Caco-2 (cell line): ENCODE data around the gene HAUS7. TPM values are rescaled to one million over a fixed set of nuclear protein-coding genes. Genes with fewer than 3 reads are reported as not detected.

Experiments
- BruUV-seq: library from RNA; stranded (reverse); fragments of 400-500 nt; replicated peaks from 2 replicates; lab custom pipeline; 2021; lab: Mats Ljungman, UMichigan
- CTCF ChIA-PET: fragments of 300-600 bp; sonication (Branson Sonifier 250); formaldehyde crosslinking; loops from one replicate; lab custom pipeline; 2022; ENCODE audit warnings: antibody characterized with exemption; lab: Charles Lee
- POLR2A ChIA-PET: fragments of 300-600 bp; sonication (Branson Sonifier 250); formaldehyde crosslinking; loops from one replicate; lab custom pipeline; 2022; ENCODE audit warnings: antibody characterized with exemption; lab: Charles Lee
- DNase-seq, 2 experiments: peaks; one replicate each; pipeline versions ENCODE4 v3.0.0 to v3.0.0-alpha.2; 2020 to 2022
- H3K27me3 ChIP-seq: replicated peaks from 2 replicates; pipeline ENCODE4 v1.6.0; 2011; ENCODE audit warnings: low read length; ENCODE audit not compliant: control insufficient read depth, insufficient read depth
- H3K36me3 ChIP-seq: 2 replicates; pipeline ENCODE4 v1.5.1; 2011; ENCODE audit warnings: low read length; ENCODE audit not compliant: control insufficient read depth, insufficient read depth
- H3K4me1 ChIP-seq: fragments of 250-450 bp; sonication (Bioruptor Pico); 2 replicates; pipeline ENCODE4 v1.5.1; 2020; ENCODE audit warnings: mild to moderate bottlenecking
- H3K4me3 ChIP-seq: 2 replicates; pipeline ENCODE4 v1.5.1; 2011; ENCODE audit warnings: low read depth, mild to moderate bottlenecking, control low read depth, low read length
- H3K9me3 ChIP-seq: fragments of 250-450 bp; sonication (Bioruptor Pico); 2 replicates; pipeline ENCODE4 v1.5.1; 2020; ENCODE audit warnings: mild to moderate bottlenecking, moderate library complexity
- H3K27ac Mint-ChIP-seq: one replicate; pipeline ENCODE4 v1.8.0; 2022; ENCODE audit warnings: mixed read lengths; ENCODE audit not compliant: unreplicated experiment
- H3K27me3 Mint-ChIP-seq: one replicate; pipeline ENCODE4 v1.8.0; 2022; ENCODE audit warnings: mixed read lengths; ENCODE audit not compliant: insufficient read depth, unreplicated experiment
- H3K36me3 Mint-ChIP-seq: one replicate; pipeline ENCODE4 v1.8.0; 2022; ENCODE audit warnings: mild to moderate bottlenecking, mixed read lengths; ENCODE audit not compliant: insufficient read depth, unreplicated experiment
- H3K4me1 Mint-ChIP-seq: one replicate; pipeline ENCODE4 v1.8.0; 2022; ENCODE audit warnings: low read depth, mixed read lengths; ENCODE audit not compliant: unreplicated experiment
- H3K4me3 Mint-ChIP-seq: one replicate; pipeline ENCODE4 v1.8.0; 2022; ENCODE audit warnings: mild to moderate bottlenecking, moderate library complexity, mixed read lengths; ENCODE audit not compliant: unreplicated experiment
- H3K9me3 Mint-ChIP-seq: one replicate; pipeline ENCODE4 v1.8.0; 2022; ENCODE audit warnings: mixed read lengths; ENCODE audit not compliant: unreplicated experiment
- CTCF ChIP-seq, 2 experiments: fragments of 200-600 bp in 1 of 2; IDR thresholded peaks; 1 replicate in 1 of 2; 2 replicates in 1 of 2; pipeline versions ENCODE4 v1.5.1 to v1.8.0; 2011 to 2022; ENCODE audit warnings: antibody characterized with exemption in 1 of 2, control low read depth in 1 of 2, inconsistent platforms in 1 of 2, low read depth in 1 of 2, low read length in 1 of 2, mild to moderate bottlenecking in 1 of 2, moderate library complexity in 1 of 2; ENCODE audit not compliant: insufficient read depth in 1 of 2, severe bottlenecking in 1 of 2, unreplicated experiment in 1 of 2
- intact Hi-C: fragments of 100-400 bp; cut with micrococcal nuclease; formaldehyde crosslinking; loops from one replicate; pipeline ENCODE4 v1.10.0; 2022; ENCODE audit not compliant: unreplicated experiment
- total RNA-seq: library from RNA; stranded (reverse); gene quantifications from 2 replicates; pipeline ENCODE4 v1.2.3, GENCODE V29; 2022

The HAUS7 gene
- total RNA-seq, 1 experiment from 2014 or later: 34.0 TPM

GRCh38 chrX:153476666-153477363 lies 6.4 kb upstream of the HAUS7 start:
- CTCF ChIA-PET: no interaction called here

GRCh38 chrX:153475751-153476281 lies 5.4 kb upstream of the HAUS7 start:
- Mint-ChIP-seq H3K9me3 (no peaks in the 10 kb centered on the region), H3K36me3 (no peaks in the 10 kb centered on the region), H3K27me3 (no peaks in the 10 kb centered on the region), H3K4me1 (no peaks in the 10 kb centered on the region), H3K27ac (peak overlapping the region; percentile 28), H3K4me3 (peak overlapping the region; percentile 42)
- TF ChIP-seq CTCF (IDR thresholded peaks at IDR 0.05; ENCODE audit: insufficient read depth in 1 of 2, low read depth in 1 of 2, low read length in 1 of 2, severe bottlenecking in 1 of 2, unreplicated experiment in 1 of 2): no peak
- DNase-seq: no peak
- CTCF ChIA-PET: interaction anchor here (0.5 kb wide), 1 partner anchor 180 kb away, joined by 4 read pairs; no protein-coding TSS in a partner anchor
- H3K4me1 ChIP-seq: peaks cover 29% of the 10 kb centered on the region
- no peaks in the 10 kb centered on the region for H3K36me3 ChIP-seq
- no peak overlapping the region for H3K4me3 ChIP-seq
- no peaks in the 10 kb centered on the region for H3K9me3 ChIP-seq
- no TSS peak for BruUV-seq
- POLR2A ChIA-PET: no interaction called here
- intact Hi-C loops: no loop called here
- H3K27me3 ChIP-seq: no peaks in the 10 kb centered on the region

More at GRCh38 chrX:153476666-153477363, 6.4 kb upstream of the HAUS7 start:
- Mint-ChIP-seq H3K9me3 (no peaks in the 10 kb centered on the region), H3K4me1 (no peaks in the 10 kb centered on the region), H3K27ac (no peak overlapping the region), H3K4me3 (no peak overlapping the region), H3K36me3 (no peaks in the 10 kb centered on the region), H3K27me3 (no peaks in the 10 kb centered on the region)
- POLR2A ChIA-PET: no interaction called here
- intact Hi-C loops: no loop called here
- peaks cover 24% of the 10 kb centered on the region for H3K4me1 ChIP-seq
- DNase-seq: no peak
- no TSS peak for BruUV-seq
- H3K9me3 ChIP-seq: no peaks in the 10 kb centered on the region
- TF ChIP-seq CTCF (IDR thresholded peaks at IDR 0.05; ENCODE audit: insufficient read depth in 1 of 2, low read depth in 1 of 2, low read length in 1 of 2, severe bottlenecking in 1 of 2, unreplicated experiment in 1 of 2): no peak
- no peak overlapping the region for H3K4me3 ChIP-seq
- no peaks in the 10 kb centered on the region for H3K36me3 ChIP-seq
- no peaks in the 10 kb centered on the region for H3K27me3 ChIP-seq

DNA sequence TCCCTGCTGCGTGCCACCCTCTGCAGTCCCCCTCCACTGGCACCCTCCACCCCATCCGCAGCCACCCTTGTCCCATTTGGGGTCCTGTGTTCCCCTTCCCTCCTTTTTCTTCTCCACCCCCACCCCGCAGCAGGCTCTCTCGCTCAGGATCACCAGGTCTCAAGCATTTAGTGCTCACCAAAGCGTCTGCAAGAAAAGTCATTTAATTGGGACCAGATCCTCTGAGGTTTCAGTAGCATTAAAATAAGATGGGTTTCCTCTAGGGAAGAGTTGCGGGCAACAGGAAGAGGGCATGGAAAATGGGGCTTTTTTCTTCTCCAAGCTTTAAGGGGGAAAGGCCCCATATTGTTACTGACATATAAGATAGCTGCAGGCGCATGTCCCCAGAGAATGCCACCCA lies 4.9 kb upstream of the HAUS7 start:
- Histone ChIP-seq H3K36me3 (no peaks in the 10 kb centered on the region), H3K4me3 (peak overlapping the region; percentile 31), H3K4me1 (peaks cover 29% of the 10 kb centered on the region), H3K27me3 (no peaks in the 10 kb centered on the region), H3K9me3 (no peaks in the 10 kb centered on the region)
- Mint-ChIP-seq H3K36me3 (no peaks in the 10 kb centered on the region), H3K9me3 (no peaks in the 10 kb centered on the region), H3K27me3 (no peaks in the 10 kb centered on the region), H3K4me1 (no peaks in the 10 kb centered on the region), H3K4me3 (peak overlapping the region; percentile 58), H3K27ac (peak overlapping the region; percentile 28)
- CTCF ChIA-PET: interaction anchor here (0.5 to 1.0 kb wide), 2 partner anchors 14 to 181 kb away, joined by 3 to 4 read pairs; no protein-coding TSS in a partner anchor
- no TSS peak for BruUV-seq
- DNase-seq: no peak
- POLR2A ChIA-PET: no interaction called here
- no peak for TF ChIP-seq CTCF (IDR thresholded peaks at IDR 0.05; ENCODE audit: insufficient read depth in 1 of 2, low read depth in 1 of 2, low read length in 1 of 2, severe bottlenecking in 1 of 2, unreplicated experiment in 1 of 2)
- intact Hi-C loops: no loop called here
